ENCODE results near the gene ZNF212.
"Not testable (repeated sequence)": the region's sequence is repeated elsewhere in the genome, so short reads cannot be mapped to it uniquely, and the experiment has no call there.

Gene ZNF212

DNA sequence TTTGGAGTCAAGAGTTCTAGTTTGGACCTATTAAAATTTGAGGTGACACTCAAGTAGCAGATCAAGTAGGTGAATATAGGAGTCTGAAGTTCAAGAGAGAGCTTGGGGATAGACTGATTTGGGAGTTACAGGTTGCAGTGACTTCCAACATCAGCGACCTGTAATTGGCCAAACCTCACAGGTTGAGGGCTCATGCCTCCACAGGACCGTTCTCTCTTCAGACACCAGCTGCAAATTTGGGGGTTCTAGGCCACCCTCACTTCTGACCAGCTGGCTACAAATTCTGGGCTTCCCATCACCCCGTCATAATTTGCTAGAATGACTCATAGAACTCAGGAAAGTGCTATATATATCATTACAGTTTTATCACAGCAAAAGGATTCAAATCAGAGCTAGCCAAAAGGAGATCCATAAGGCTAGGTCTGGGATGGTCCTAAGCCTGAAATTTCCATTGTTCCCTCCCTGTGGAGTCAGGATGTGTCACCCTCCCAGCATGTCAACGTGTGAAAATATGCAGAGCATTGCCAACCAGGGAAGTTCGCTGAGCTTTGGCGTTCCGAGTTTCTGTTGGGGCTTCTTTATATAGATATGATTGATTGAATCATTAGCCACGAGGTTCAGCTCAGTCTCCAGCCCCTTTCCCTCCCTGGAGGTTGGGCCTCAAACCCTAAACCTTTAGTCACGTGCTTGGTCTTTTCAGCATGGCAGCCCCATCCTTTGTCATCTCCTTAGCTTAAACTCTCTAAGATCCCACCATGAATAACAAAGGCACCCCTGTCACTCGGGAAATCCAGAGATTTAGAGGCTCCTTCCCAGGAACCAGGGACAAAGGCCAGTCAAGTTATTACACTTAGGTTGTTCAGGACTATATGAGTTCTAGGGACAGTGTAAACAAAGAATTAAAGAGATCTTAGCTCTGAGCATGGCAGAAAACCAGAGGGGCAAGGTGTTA lies 20.7 kb upstream of the ZNF212 start:
- in situ Hi-C loops (cut with HindIII; ENCODE audit: low sequenced_read_pairs), result no loop called here

DNA sequence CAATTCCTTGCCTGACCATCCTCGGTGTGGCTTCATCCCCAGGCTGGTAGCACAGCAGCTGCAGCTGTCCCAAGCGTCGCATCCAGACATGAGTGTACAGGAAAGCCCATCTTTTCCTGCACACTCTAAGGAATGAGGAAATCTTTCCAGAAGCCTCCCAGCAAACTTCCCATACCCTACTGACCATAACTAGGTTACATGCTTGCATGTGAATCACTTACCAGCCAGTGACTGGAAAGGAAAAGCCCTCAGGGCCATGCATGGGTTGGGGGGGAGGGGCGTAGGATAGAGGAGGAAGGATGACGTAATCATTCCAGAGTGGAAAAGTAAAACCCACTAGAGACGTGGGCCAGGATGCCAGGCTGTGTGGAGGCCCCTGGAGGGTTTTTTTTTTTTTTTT lies 18.9 kb upstream of the ZNF212 start:
- in situ Hi-C loops (cut with HindIII; ENCODE audit: low sequenced_read_pairs), result no loop called here

DNA sequence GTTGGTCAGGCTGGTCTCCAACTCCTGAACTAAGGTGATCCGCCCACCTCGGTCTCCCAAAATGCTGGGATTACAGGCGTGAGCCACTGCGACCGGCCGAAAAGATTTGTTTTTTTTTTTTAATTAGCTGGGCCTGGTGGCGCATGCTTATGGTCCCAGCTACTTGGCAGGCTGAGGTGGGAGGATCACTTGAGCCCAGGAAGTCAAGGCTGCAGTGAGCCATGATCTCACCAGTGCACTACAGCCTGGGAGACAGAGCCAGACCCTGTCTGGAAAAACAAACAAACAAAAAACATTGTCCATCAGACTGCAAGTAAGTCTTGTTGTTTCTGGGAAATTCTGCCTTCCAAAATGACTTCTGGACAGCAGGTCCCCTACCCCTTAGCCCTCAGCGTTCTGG lies 16.3 kb upstream of the ZNF212 start:
- in situ Hi-C loops (cut with HindIII; ENCODE audit: low sequenced_read_pairs), result no loop called here

DNA sequence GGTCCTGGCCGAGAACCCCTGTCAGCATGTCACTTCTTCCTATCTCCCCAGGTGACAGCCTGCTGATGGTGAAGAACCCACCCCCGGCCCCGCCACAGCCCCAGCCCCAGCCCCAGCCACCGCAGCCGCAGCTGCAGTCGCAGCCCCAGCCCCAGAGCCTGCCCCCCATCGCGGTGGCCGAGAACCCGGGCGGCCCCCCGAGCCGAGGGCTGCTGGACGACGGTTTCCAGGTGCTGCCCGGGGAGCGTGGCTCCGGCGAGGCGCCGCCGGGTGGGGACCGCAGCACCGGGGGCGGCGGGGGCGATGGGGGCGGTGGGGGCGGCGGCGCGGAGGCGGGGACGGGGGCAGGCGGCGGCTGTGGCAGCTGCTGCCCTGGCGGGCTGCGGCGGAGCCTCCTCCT lies 15.7 kb upstream of the ZNF212 start:
- in situ Hi-C loops (cut with HindIII; ENCODE audit: low sequenced_read_pairs), result no loop called here

DNA sequence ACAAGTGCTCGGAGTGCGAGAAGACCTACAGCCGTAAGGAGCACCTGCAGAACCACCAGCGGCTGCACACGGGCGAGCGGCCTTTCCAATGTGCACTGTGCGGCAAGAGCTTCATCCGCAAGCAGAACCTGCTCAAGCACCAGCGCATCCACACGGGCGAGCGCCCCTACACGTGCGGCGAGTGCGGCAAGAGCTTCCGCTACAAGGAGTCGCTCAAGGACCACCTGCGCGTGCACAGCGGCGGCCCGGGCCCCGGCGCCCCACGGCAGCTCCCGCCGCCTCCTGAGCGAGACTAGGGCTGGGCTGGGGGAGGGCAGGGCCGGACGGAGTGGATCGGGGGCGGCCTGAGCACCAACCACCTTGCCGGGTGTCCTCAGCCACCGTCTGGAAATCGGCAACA lies 15.1 kb upstream of the ZNF212 start:
- in situ Hi-C loops (cut with HindIII; ENCODE audit: low sequenced_read_pairs), result no loop called here

DNA sequence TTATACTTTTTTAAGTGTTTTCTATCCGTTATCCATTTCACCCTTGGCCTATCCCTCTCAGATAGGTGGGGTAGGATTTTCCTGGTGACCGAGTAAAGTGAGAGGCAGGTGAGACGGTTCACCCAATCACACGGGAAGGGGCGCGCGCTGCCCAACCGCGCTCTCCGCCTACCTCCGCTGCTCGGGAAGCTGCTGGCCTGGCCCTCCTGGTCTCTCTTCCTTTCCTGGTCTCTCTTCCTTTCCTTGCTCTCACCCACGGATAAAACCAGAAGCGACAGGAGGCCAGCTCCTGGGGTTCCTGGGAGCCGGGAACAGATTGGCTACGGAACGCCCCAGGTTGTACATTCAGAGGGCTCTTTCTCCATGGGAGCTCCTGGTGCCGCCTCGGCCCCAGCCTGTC lies 14.3 kb upstream of the ZNF212 start:
- in situ Hi-C loops (cut with HindIII; ENCODE audit: low sequenced_read_pairs), result no loop called here

DNA sequence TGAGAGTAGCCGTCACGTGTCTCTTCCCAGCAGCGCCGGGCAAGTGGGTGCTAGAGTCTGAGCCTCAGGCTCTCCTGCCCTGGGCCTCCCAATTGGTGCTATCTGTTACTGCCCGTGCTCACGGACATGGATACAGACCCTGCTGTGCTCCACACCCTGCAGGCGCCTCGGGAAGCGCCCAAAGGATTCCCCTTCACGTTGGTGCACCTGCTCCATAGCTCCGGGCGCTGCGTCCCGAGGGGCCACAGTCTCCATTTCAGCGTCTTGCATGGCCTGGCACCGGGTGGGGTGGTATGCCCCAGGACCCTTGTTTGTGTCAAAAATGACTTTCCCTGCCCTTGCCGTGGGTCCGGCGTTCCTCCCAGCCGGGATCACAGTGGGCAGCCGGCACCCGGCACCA lies 13.8 kb upstream of the ZNF212 start:
- in situ Hi-C loops (cut with HindIII; ENCODE audit: low sequenced_read_pairs), result no loop called here

DNA sequence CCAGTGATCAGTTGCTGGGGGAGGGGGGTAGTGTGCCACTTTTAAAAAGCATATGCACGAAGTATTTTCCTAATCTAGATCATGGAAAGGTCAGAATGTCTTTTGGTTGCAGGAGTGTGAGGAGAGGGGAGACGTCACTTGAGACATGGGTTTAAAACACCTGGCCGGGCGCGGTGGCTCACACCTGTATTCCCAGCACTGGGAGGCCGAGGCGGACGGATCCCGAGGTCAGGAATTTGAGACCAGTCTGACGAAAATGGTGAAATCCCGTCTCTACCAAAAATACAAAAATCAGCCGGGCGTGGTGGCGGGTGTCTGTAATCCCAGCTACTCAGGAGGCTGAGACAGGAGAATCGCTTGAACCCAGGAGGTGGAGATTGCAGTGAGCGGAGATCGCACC lies 13.1 kb upstream of the ZNF212 start:
- in situ Hi-C loops (cut with HindIII; ENCODE audit: low sequenced_read_pairs), result not testable (repeated sequence)

DNA sequence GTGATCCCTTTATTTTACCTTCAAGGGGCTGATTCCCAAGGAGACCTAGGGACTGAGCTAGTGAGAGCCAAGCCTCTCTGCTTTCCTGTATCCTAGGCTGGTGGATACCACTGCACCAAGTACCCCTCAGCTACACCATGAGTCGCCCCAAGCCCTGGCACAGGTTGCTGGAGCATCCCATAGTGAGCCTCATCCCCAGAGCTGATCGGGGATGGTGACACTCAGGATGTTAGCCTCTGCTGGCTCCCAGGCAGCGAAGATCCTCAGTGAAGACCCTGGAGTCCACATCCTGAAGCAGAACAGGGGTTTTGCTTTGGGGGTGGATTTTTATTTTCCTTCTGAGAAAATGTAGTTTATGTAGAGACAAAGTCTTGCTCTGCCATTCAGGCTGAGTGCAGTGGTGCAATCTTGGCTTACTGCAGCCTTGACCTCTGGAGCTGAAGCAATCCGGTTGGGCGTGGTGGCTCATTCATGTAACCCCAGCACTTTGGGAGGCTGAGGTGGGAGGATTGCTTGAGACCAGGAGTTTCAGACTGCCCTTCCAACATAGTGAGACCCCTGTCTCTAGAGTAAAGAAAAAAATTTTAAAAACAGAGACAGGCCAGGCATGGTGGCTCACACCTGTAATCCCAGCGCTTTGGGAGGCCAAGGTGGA lies 12.5 kb upstream of the ZNF212 start:
- in situ Hi-C loops (cut with HindIII; ENCODE audit: low sequenced_read_pairs), result no loop called here

DNA sequence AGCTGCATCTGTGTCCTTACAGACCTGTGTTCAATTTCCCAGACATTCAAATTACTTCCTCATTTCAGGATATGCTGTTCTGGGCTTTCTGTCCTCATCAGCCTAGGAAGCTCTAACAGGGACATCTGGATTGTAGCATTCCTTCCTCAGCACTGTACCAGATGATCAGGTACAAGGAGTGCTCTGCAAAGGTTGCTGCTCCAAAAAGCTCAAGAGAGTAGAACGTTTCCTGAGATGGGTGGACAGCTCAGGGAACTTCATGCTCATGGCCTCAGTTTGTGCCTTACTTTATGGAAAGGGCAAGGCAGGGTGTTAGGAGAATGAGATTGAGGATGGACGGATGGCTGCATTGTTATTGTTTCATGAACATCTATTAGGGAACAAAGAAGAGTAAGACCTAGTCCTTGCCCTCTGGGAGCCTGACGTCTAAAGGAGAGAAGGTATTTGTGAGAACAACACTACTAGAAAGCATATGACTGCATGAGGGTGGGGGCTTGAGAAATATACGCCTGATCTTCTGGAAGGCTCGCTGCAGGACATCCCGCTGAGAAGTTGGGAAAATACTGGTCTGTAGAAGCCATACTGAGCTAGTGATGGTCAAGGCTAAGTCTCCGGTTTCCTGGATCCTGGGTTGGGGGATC lies 10.5 kb upstream of the ZNF212 start:
- in situ Hi-C loops (cut with HindIII; ENCODE audit: low sequenced_read_pairs), result no loop called here

DNA sequence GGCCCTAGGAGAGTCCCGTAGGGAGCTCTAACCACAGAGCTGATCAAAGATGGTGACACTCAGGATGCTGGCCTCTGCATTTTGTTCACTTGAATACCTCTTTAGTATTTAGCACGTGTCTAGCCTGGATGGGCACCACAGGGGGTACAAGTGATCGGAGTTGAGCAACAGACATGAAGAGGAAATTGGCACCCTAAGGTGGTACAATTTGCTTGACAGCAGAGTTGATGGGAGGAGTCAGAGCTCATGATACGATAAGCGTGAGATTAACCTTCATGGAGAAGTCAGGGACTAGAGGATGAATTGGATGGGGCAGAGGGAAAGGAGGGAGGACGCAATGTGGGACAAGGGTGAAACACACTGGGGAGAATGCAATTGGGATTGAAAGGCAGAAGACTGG lies 9.9 kb upstream of the ZNF212 start:
- in situ Hi-C loops (cut with HindIII; ENCODE audit: low sequenced_read_pairs), result no loop called here

DNA sequence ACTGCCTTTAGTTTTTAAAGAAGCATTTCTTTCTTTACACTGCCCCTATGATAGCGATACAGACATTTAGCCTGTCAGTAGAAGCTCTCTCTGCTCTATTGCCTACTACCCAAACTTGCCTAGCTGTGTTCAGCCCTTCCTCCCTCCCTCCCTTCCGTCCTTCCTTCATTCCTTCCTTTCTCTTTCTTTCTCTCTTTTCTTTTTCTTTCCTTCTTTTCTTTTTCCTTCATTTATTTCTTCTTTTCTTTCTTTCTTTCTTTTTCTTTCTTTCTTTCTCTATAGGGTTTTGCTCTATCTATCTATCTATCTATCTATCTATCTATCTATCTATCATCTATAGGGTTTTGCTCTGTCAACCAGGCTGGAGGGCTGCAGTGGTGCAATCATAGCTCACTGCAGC lies 7.1 kb upstream of the ZNF212 start:
- in situ Hi-C loops (cut with HindIII; ENCODE audit: low sequenced_read_pairs), result no loop called here

DNA sequence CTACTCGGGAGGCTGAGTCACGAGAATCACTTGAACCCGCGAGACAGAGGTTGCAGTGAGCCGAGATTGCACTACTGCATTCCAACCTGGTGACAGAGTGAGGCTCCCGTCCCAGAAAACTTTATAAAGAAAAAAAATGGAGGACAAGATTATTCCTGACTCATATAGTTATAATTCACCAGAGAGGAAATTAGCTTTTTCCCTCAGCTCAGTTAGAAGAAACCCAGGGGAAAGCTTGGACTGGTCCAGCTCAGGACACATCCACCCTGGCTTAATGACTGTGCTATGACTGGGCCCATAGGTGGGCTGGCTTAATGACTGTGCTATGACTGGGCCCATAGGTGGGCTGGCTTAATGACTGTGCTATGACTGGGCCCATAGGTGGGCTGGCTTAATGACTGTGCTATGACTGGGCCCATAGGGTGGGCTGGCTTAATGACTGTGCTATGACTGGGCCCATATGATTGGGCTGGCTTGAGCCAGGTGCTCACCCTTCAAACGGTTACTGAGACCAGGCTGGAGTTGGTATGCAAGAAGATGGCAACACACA lies 5.7 kb upstream of the ZNF212 start:
- in situ Hi-C loops (cut with HindIII; ENCODE audit: low sequenced_read_pairs), result not testable (repeated sequence)

DNA sequence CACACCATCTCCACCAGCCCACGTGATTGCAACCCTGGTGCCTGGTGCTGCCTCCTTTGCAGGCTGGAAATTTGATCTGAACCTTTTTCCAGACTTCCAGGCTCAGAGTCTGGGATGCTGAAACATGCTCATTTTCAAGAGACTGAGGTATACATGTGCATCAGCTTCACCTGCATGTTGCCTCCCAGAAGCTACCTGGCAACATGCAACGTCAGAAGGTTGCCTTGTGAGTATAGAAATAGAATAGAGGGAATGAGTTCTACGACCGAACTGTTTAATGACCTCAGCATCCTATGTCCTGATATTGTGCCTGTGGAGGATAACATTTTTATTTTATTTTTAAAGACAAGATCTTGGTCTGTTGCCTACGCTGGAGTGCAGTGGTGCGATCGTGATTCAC lies 1.9 kb upstream of the ZNF212 start:
- in situ Hi-C loops (cut with HindIII; ENCODE audit: low sequenced_read_pairs), result no loop called here

DNA sequence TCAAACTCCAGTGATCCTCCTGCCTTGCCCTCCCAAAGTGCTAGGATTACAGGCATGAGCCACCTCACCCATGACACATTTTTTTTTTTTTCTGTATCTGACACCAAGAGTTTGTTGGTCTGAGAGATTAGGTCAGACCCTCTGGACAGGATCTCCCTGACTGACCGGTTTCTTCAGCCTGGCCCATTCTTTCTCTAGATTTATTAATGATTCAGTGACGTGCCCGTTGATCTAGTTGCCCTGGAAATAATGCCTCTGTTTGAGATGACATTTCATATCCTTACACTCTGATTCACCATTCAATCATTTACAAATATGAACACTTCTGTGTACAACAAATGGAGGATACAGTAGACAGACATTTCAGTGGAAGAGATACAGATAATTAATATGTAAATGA lies 1.4 kb upstream of the ZNF212 start:
- in situ Hi-C loops (cut with HindIII; ENCODE audit: low sequenced_read_pairs), result no loop called here

DNA sequence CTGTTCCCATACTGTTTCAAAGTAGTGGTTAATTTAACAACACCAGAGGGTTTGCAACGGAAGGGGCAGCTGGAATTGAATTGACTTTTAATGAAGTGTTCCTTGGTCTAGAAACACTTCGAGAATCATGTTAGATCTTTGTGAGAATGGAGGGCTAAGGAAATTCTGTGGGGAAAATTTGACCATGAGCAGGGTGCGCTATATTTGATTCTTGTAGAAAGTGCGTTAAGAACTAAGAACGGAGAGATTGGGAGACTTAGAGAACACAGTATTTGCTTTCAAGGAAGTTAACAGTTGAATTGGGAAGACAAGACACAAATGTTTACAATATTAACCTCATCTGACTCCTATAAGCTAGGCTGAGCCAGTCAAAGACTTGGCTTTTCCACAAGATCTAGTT lies 1.2 kb downstream of the ZNF212 start:
- in situ Hi-C loops (cut with HindIII; ENCODE audit: low sequenced_read_pairs), result no loop called here

DNA sequence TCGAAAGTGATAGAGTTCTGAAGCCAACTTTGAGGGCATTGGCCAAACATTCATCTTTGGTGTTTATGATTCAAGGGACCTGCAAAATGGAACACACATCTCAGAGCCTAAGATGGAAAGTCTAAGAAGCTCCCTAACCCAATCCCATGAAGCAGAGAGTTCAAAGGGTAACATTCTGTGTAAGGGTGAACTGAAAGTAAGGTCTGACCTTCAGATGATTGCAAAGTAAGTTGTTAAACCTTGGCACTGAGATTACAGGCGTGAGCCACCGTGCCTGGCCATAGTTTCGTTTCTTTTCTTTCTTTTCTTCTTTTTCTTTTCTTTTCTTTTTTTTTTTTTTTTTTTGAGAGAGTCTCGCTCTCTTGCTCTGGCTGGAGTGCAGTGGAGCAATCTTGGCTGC lies 2.2 kb downstream of the ZNF212 start:
- in situ Hi-C loops (cut with HindIII; ENCODE audit: low sequenced_read_pairs), result no loop called here

DNA sequence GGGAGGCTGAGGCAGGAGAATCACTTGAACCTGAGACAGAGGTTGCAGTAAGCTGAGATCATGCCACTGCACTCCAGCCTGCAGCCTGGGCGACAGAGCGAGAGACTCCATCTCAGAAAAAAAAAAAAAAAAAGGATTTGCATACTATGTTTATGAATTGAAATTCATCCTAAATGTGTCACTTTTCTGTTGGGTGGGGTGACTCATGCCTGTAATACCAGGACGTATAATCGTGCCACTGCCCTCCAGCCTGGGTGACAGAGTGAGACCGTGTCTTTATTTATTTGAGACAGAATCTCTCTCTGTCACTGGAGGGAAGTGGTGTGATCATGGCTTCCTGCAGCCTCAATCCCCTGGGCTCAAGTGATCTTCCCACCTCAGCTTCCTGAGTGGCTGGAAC lies 5.8 kb downstream of the ZNF212 start:
- in situ Hi-C loops (cut with HindIII; ENCODE audit: low sequenced_read_pairs), result no loop called here

DNA sequence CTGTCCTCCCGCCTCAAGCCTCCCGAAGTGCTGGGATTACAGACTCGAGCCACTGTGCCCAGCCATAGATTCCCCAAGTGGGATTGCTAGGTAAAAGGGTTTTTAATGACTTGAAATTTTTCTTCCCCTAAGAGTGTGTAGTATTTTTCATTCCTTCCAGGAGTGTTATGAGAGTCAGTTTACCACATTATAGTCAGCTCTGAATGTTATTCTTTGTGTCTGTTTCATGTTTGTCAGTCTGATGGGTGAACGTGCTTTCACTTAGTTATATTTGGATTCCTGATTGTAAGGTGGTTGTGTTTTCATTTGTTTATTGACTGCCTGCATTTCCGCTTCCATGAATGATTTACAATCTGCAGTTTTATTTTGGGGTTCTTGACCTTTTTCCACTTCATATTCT lies 6.3 kb downstream of the ZNF212 start:
- in situ Hi-C loops (cut with HindIII; ENCODE audit: low sequenced_read_pairs), result no loop called here

DNA sequence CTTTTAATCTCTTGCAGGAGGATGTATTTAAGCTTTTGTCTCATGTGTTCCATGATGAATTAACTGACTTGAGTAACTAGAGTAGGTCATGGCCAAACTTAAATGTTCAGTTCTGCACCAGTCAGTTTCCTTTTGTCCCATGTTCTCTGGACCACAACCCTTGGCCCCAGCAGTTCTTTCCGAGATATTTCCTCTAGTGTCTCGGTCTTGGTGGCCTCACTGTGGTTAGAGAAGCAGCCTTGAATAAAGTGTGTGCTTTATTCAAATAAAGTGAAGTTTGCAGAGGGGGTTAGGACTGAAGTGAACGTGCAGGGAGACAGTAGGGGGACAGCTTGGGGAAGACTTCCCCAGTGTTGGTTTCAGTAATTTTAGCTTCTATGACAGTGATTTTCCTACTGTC lies 9.3 kb downstream of the ZNF212 start:
- in situ Hi-C loops (cut with HindIII; ENCODE audit: low sequenced_read_pairs), result no loop called here

DNA sequence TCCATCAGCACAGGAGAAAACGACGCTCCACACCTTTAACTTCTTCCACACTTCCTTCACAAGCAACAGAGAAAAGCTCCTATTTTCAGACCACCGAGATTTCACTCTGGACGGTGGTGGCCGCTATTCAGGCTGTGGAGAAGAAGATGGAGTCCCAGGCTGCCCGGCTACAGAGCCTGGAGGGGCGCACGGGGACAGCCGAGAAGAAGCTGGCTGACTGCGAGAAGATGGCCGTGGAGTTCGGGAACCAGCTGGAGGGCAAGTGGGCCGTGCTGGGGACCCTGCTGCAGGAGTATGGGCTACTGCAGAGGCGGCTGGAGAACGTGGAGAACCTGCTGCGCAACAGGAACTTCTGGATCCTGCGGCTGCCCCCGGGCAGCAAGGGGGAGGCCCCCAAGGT lies 10.7 kb downstream of the ZNF212 start:
- in situ Hi-C loops (cut with HindIII; ENCODE audit: low sequenced_read_pairs), result loop anchor here (5.0 to 10.0 kb wide), 3 partner anchors 52 to 105 kb away; partner anchors contain the start of genes ZNF282 and ZNF398

Measured in endothelial cell of hepatic sinusoid (primary cell).